PC-9 (cell line): Measurements from ENCODE around the gene CD84. TPM values are rescaled to one million over a fixed set of nuclear protein-coding genes. Genes with fewer than 3 reads are reported as not detected.

ENCODE experiments used
- BruUV-seq: library from RNA; stranded (reverse); fragments of 400-500 nt; replicated peaks from 2 replicates; lab custom pipeline; 2021; lab: Mats Ljungman, UMichigan
- CTCF ChIA-PET: fragments of 300-600 bp; sonication (Branson Sonifier 250); formaldehyde crosslinking; loops from one replicate; lab custom pipeline; 2022; ENCODE audit warnings: antibody characterized with exemption; lab: Charles Lee
- POLR2A ChIA-PET: fragments of 300-600 bp; sonication (Branson Sonifier 250); formaldehyde crosslinking; loops from one replicate; lab custom pipeline; 2022; ENCODE audit warnings: antibody characterized with exemption; ENCODE audit not compliant: unreplicated experiment; lab: Charles Lee
- DNase-seq, 2 experiments: peaks; one replicate each; pipeline versions ENCODE4 v3.0.0 to v3.0.0-alpha.2; 2015 to 2022; ENCODE audit warnings: mixed read lengths in 1 of 2
- H2AFZ ChIP-seq: fragments of 200-600 bp; sonication (generic); 2 replicates; pipeline ENCODE4 v1.8.1; 2017; ENCODE audit warnings: antibody characterized with exemption
- H3F3A ChIP-seq: fragments of 200-600 bp; sonication (generic); 2 replicates; pipeline ENCODE4 v1.8.1; 2017; ENCODE audit warnings: antibody characterized with exemption, mild to moderate bottlenecking, low read depth; ENCODE audit not compliant: insufficient read depth
- H3K27ac ChIP-seq: fragments of 200-600 bp; sonication (generic); 2 replicates; pipeline ENCODE4 v1.6.1; 2016; ENCODE audit warnings: mixed run types
- H3K27me3 ChIP-seq: fragments of 200-600 bp; sonication (generic); 2 replicates; pipeline ENCODE4 v1.6.1; 2016; ENCODE audit warnings: low read depth, mixed run types; ENCODE audit not compliant: insufficient read depth
- H3K36me3 ChIP-seq: fragments of 200-600 bp; sonication (generic); 2 replicates; pipeline ENCODE4 v1.6.1; 2016; ENCODE audit warnings: low read depth, mixed run types
- H3K4me1 ChIP-seq: fragments of 200-600 bp; sonication (generic); replicated peaks from 2 replicates; pipeline ENCODE4 v1.6.1; 2016; ENCODE audit warnings: mixed run types; ENCODE audit not compliant: insufficient read depth
- H3K4me2 ChIP-seq: fragments of 200-600 bp; sonication (generic); 2 replicates; pipeline ENCODE4 v1.6.1; 2017; ENCODE audit warnings: mixed run types
- H3K4me3 ChIP-seq: fragments of 200-600 bp; sonication (generic); 2 replicates; pipeline ENCODE4 v1.6.1; 2016; ENCODE audit warnings: mixed run types
- H3K79me2 ChIP-seq: fragments of 200-600 bp; sonication (generic); 2 replicates; pipeline ENCODE4 v1.6.1; 2017; ENCODE audit warnings: low read depth, mixed run types
- H3K9me2 ChIP-seq: fragments of 200-600 bp; sonication (generic); 2 replicates; pipeline ENCODE4 v1.8.1; 2017; ENCODE audit warnings: mild to moderate bottlenecking; ENCODE audit not compliant: insufficient read depth
- H3K9me3 ChIP-seq: fragments of 200-600 bp; sonication (generic); 2 replicates; pipeline ENCODE4 v1.8.1; 2016; ENCODE audit warnings: low read depth; ENCODE audit not compliant: insufficient read depth
- H4K20me1 ChIP-seq: fragments of 200-600 bp; sonication (generic); 2 replicates; pipeline ENCODE4 v1.8.1; 2017; ENCODE audit not compliant: insufficient read depth
- CTCF ChIP-seq: fragments of 200-600 bp; sonication (generic); conservative IDR thresholded peaks from 2 replicates; pipeline ENCODE4 v1.6.1; 2017; ENCODE audit warnings: mixed run types, antibody characterized with exemption, mild to moderate bottlenecking, moderate library complexity
- EZH2 ChIP-seq: fragments of 200-600 bp; sonication (generic); IDR thresholded peaks from 2 replicates; pipeline ENCODE4 v1.8.0; 2017; ENCODE audit warnings: antibody characterized with exemption, low read depth
- intact Hi-C: fragments of 100-400 bp; cut with micrococcal nuclease; formaldehyde crosslinking; loops from one replicate; pipeline ENCODE4 v1.10.0; 2022; ENCODE audit not compliant: unreplicated experiment
- total RNA-seq: library from RNA; stranded (reverse); gene quantifications from 2 replicates; pipeline ENCODE4 v1.2.3, GENCODE V29; 2021

The CD84 gene
- total RNA-seq, 1 experiment from 2014 or later, result not detected

- POLR2A ChIA-PET, result no interaction called here
- TF ChIP-seq CTCF, result no peak
- TF ChIP-seq EZH2, result no peak
These were observed 27.3 kb upstream of the CD84 start for GRCh38 chr1:160606611-160607010.

GRCh38 chr1:160605792-160606479, 26.6 kb upstream of the CD84 start:
- Histone ChIP-seq H2AFZ (no peak overlapping the region), H3K79me2 (no peaks in the 10 kb centered on the region), H3F3A (no peaks in the 10 kb centered on the region), H3K27ac (no peak overlapping the region), H3K9me3 (no peaks in the 10 kb centered on the region), H3K27me3 (peaks cover 21% of the 10 kb centered on the region; the same call in 1 of the 2 replicates), H3K4me3 (no peak overlapping the region), H3K4me2 (no peak overlapping the region), H3K36me3 (no peaks in the 10 kb centered on the region), H3K4me1 (no peaks in the 10 kb centered on the region), H4K20me1 (no peaks in the 10 kb centered on the region), H3K9me2 (no peaks in the 10 kb centered on the region)
- intact Hi-C loops, result loop anchor here (10.0 kb wide), 1 partner anchor 521 kb away; the partner anchor contains the start of gene KCNJ9
- ChIA-PET POLR2A (no interaction called here), CTCF (no interaction called here)
- no TSS peak for BruUV-seq
- no peak for TF ChIP-seq EZH2
- no peak for TF ChIP-seq CTCF
- DNase-seq, result no peak

More at GRCh38 chr1:160606611-160607010, 27.3 kb upstream of the CD84 start:
- no peaks in the 10 kb centered on the region for H3K36me3 ChIP-seq
- no peak for DNase-seq
- H3K27me3 ChIP-seq, result peaks cover 24% of the 10 kb centered on the region; the same call in 1 of the 2 replicates
- H3K4me3 ChIP-seq, result no peak overlapping the region
- intact Hi-C loops, result loop anchor here (1.0 to 10.0 kb wide), 2 partner anchors 178 to 522 kb away; partner anchors contain the start of gene KCNJ9
- H3K27ac ChIP-seq, result no peak overlapping the region
- no TSS peak for BruUV-seq
- no peaks in the 10 kb centered on the region for H3K79me2 ChIP-seq
- no peaks in the 10 kb centered on the region for H4K20me1 ChIP-seq
- no peaks in the 10 kb centered on the region for H3F3A ChIP-seq
- CTCF ChIA-PET, result no interaction called here
- no peak overlapping the region for H3K4me2 ChIP-seq
- no peak overlapping the region for H2AFZ ChIP-seq
- no peaks in the 10 kb centered on the region for H3K9me2 ChIP-seq
- no peaks in the 10 kb centered on the region for H3K4me1 ChIP-seq
- H3K9me3 ChIP-seq, result no peaks in the 10 kb centered on the region

DNA sequence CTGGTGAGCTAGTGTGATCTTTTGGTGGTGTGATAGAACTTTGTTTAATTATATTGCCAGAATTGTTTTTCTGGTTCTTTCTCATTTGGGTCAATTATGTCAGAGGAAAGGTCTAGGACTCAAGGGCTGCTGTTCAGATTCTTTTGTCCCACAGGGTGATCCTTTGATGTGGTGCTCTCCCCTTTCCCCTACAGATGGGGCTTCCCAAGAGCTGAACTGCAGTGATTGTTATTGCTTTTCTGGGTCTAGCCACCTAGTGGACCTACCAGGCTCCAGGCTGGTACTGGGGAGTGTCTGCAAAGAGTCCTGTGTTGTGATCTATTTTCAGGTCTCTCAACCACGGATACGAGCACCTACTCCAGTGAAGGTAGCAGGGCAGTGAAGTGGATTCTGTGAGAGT, 25.9 kb upstream of the CD84 start:
- Histone ChIP-seq H3K4me2 (no peak overlapping the region), H3K4me1 (no peaks in the 10 kb centered on the region), H3K4me3 (no peak overlapping the region), H3K9me3 (no peaks in the 10 kb centered on the region), H2AFZ (no peak overlapping the region), H3K36me3 (no peaks in the 10 kb centered on the region), H3K9me2 (no peaks in the 10 kb centered on the region), H3K79me2 (no peaks in the 10 kb centered on the region), H3K27me3 (0 out of 2 replicates have a peak, but pooled peaks cover 14% of the 10 kb centered on the region), H4K20me1 (no peaks in the 10 kb centered on the region), H3K27ac (no peak overlapping the region), H3F3A (no peaks in the 10 kb centered on the region)
- CTCF ChIA-PET, result no interaction called here
- POLR2A ChIA-PET, result no interaction called here
- no peak for DNase-seq
- no peak for TF ChIP-seq CTCF
- TF ChIP-seq EZH2, result no peak
- intact Hi-C loops, result loop anchor here (10.0 kb wide), 1 partner anchor 520 kb away; the partner anchor contains the start of gene KCNJ9
- BruUV-seq, result no TSS peak
